Tibial nerve (tissue), 4 donors: ENCODE measurements around the gene IFI30.

Experiments used
- CTCF ChIP-seq, 5 experiments: fragments of 200-600 bp in 3 of 5; fragments of 450-650 bp in 2 of 5; sonication (generic) in 3 of 5; IDR thresholded peaks; one replicate each; pipeline ENCODE4 v1.5.1; 2016 to 2019; ENCODE audit warnings: antibody characterized with exemption in 5 of 5, mild to moderate bottlenecking in 3 of 5, moderate library complexity in 2 of 5
- EP300 ChIP-seq, 2 donors: sonication (generic); formaldehyde crosslinking; IDR thresholded peaks; one replicate each; pipeline ENCODE4 v1.6.1; 2017; ENCODE audit warnings: antibody characterized with exemption in 2 of 2, mild to moderate bottlenecking in 1 of 2
- POLR2A ChIP-seq, 2 donors: fragments of 450-650 bp; IDR thresholded peaks; one replicate each; pipeline ENCODE4 v1.6.1; 2017; ENCODE audit warnings: antibody characterized with exemption in 2 of 2, mild to moderate bottlenecking in 2 of 2, moderate library complexity in 2 of 2

GRCh38 chr19:18226956-18227780, 53.6 kb downstream of the IFI30 start:
- TF ChIP-seq EP300 (IDR thresholded peaks at IDR 0.05) (no peak), CTCF (IDR thresholded peaks at IDR 0.05) (no peak), POLR2A (IDR thresholded peaks at IDR 0.05) (no peak)
